T-helper 2 cell (primary cell): ENCODE measurements around the gene MAML2.

Experiments used
- DNase-seq, 5 experiments: peaks; one replicate each; pipeline versions ENCODE4 v3.0.0 to v3.0.0-alpha.2; 2012 to 2022

The MAML2 gene

DNA sequence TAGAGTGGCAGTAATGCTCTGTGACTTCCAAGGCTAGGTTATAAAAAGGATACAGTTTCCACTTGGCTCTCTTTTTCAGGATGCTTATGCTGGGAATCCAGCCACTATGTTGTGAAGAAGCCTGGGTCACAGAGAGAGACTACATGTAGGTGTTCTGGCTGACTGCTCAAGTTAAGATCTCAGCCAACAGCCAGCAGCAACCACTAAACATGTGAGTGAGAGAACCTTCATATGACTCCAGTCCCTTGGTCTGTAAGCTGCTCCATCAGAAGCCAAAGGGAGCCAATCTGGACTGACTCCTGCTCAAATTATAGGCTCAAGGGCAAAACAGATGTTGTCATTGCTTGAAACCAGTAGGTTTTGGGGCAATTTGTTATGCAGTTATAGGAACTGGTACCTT lies 162.7 kb downstream of the MAML2 start:
- DNase-seq = no peak

- DNase-seq = no peak
Measured at GRCh38 chr11:96179905-96180304, 163.1 kb downstream of the MAML2 start.

DNA sequence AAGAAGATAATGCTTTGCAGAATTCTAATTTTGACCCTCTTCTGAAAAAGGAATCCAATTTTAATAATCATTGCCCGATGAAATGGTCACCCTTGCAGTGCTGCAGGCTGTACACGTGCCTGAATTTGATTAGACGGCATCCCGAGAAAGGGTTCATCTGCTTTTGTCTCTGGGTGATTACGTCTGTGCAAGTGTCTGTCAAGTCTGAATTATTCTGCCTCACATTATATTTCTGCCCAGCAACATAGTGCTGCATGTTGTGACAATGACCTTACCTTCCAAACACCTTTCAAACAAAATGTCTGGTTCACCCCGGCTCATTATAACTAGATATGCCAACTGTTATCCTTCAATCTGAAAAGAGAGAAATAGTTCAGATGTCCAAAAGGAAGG lies 164.1 kb downstream of the MAML2 start:
- no peak for DNase-seq

- no peak for DNase-seq
Measured at GRCh38 chr11:96178049-96178886, 164.7 kb downstream of the MAML2 start.

DNA sequence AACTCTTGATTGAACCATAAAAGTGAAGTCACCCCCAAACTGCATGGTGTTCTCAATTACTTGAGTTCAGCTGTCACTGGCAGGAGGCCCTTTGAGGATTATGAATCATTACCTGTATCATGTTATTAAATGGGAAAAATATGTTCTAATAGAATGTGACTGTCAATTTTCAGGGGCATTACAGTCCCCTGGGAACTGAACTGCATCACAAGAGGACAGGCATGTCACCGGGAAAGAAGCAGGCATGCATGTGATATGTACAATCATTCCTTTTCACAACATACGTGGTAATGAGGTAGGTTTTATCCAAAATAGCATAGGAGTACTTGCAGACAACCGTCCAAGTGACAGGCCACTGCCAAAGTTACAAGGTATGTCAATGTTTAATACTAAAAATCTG lies 165.8 kb downstream of the MAML2 start:
- DNase-seq = no peak

GRCh38 chr11:96173906-96174305 lies 169.1 kb downstream of the MAML2 start:
- no peak for DNase-seq

GRCh38 chr11:96173422-96173821 lies 169.6 kb downstream of the MAML2 start:
- no peak for DNase-seq

DNA sequence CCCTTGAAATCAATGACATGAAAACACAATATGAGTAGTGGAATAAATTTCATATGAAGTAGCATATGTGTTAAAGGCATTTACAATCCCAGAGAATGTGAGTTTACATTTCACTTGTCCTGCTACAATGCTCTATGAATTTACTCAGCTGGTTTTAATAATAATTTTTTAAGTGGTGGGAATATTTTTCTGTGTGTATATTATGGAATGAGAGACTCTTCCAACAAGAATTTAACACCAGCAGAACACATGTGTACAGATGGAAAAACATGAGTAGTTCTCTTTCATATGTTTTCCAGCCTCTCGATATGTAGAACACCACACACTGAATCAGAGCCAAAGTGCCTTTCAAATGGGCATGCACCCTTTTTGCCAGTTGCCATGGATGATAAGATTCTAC lies 170.4 kb downstream of the MAML2 start:
- DNase-seq = no peak

- DNase-seq = no peak
Measured at GRCh38 chr11:96169250-96169649, 173.7 kb downstream of the MAML2 start.

GRCh38 chr11:96168623-96169022 lies 174.4 kb downstream of the MAML2 start:
- peak in 1 of 5 experiments; percentile 76 for DNase-seq

DNA sequence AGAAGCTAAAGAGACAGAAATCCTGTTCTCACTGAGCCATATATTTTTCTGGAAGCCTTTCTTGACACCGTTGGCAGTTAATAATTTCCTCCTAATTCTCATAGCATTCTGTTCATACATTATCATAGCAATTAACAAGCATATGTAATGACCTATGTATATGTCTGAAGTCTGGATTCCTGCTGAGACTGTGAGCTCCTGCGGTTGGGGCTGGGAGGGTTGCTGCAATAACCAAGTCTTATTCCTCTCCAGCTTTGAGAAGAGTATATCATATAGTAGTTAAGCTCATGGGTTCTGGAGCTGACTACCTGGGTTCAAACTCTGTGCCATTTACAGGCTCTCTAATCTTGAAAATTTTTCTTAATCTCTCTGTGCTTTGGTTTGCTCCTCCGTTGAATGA lies 175.2 kb downstream of the MAML2 start:
- no peak for DNase-seq

GRCh38 chr11:96167203-96167758 lies 175.7 kb downstream of the MAML2 start:
- no peak for DNase-seq

DNA sequence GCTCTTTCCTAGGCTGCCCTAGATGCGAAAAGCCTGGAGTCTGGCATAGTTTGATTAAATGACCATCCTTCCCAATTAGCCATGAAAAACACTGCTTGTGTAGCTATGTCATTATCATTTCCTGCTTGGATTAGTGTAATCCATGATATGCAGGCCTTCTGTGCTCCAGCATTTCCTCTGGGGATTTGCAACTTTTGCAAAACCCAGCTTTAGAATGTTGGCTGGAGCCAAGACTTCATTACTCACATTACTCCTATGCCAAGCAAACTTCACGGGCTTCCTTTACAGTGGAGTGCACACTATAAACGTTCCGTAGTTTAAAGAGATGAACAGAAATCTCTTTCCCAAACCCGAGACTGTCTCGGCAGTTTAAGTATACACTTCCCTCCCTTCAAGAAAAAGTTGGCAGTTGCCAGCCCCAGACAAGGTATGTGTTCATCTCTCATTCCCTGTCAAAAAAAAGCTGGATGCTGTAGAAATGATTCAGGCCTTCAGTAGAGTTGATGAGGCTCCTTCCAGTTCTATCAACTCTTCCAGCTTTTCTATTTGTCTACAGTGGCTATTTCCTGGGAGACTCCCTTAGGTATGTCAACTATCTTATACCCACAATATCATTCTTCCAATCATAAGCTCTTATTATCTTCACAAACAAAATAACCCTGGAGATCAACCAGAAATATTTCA lies 180.0 kb downstream of the MAML2 start:
- DNase-seq = no peak

DNA sequence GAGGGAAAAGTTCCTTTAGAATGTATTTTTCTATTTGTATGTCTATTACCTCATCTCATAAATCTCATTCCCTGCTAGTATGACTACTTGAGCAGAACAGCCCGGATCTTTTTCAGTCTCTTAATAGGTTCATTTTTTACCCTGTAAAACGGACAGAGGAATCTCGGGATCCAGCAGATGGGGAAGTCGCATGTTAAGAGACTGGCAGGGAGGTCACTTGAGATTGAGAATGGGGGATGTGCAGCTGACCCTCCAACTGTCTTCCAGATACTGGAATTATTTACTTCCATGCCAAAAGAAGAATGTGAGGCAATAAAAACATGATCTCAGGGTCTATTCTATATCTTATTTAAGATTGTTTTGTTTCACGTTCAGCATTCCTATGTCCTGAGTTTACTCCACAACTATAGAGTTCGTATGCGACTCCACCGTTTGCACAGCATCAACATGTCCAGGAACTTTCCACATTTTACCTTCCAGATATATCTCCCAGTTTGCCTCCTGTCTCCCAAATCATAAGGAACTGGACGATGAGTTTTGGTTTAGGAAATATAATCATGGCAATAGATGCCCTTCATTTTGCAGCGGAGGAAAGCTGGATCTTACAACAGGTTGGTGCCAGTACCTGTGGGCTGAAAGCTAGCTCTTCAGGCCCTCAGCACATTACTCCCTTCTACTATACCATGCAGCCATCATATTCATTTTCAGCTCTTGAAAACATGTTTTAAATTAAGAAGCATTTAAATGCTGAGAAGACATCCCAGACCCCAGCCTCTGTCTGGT lies 181.5 kb downstream of the MAML2 start:
- DNase-seq = no peak

GRCh38 chr11:96160732-96161306 lies 182.2 kb downstream of the MAML2 start:
- DNase-seq = no peak

GRCh38 chr11:96159968-96160367 lies 183.0 kb downstream of the MAML2 start:
- DNase-seq = no peak

GRCh38 chr11:96158126-96158525 lies 184.9 kb downstream of the MAML2 start:
- no peak for DNase-seq

- DNase-seq = no peak
Measured at GRCh38 chr11:96157517-96157873, 185.5 kb downstream of the MAML2 start.

DNA sequence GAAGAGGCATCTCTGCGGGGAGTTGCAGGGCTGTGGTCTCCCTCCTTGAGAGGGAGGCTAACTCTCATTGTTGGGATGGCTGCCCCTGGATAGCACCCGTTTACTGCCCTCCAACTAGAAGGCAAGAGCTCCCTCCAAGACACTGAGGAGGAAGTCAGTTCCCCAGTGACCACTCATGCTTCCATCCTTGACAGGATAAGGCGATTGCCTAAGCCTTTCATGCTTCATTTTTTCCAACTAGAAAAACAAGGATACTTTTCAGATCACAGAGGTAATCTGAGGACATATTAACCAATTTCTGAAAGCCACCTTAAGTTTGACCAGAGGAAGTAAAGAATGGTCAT lies 186.6 kb downstream of the MAML2 start:
- DNase-seq = no peak

DNA sequence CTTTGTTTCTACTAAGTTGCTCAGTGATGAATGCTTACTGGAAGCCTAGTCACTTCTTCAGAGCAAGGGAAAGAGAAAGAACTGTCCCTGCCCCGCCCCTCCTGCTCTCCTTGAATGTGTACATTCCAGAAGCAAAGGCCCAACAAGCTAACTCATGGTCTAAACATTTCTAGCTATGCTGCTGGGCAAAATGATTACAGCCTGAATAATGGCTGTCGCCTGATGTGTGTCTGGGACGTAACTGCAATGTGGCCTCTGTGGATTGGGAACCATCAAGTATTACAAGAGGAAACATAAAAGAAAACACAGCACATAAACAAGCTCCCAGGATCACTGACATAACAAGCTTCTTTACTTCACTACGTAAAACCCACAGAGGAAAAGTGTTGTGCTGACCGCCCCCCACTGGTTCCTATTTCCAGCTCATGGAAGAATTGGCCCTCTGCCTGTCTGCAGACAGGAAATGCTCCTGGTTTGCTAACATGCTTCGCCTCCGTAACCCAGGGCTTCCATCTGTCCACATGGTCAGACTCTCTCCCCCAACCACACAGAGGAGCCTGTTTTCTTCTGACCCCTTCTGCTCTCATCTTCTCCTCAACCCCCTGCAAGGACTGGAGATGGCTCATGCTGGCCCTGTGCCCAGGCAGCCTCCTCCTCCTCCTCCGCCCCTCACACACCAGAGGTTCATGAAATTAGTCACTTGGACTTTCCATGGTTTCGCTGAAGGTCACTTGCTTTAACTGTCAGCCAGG lies 187.2 kb downstream of the MAML2 start:
- DNase-seq = peak in 2 of 5 experiments; percentile 44 to 68

DNA sequence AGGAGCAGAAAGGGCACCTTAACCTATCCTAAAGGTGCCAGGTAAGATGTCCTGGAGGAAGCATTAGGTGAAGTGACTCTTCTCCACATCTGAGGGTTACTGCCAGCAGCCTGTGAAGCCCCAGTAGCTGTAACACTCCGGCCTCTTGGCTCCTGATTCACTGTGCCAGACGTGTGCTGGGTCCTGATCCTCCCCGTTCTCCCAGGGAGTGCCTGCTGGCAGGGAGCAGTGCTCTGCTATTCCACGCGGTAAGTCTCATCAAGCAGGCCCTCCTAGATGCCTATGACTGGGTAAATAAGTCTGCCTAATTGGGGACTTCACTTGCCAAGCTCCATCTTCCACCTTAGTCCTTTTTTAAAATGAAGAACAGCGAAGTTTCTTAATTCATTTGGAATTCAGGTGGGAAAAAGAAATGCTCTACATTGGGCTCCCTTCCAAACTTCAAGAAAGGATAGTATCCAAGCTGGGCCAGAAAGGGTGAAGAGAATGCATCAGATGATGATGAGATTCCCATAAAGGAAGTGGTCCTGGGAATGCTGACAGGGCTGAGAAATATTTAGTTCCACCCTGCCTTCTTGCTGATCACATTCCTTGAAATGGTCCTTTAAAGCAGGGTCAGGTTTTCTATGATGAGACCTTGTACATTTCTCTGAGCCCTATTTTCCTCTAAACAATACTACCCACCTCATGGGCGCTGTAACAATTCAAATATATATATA lies 188.0 kb downstream of the MAML2 start:
- no peak for DNase-seq

DNA sequence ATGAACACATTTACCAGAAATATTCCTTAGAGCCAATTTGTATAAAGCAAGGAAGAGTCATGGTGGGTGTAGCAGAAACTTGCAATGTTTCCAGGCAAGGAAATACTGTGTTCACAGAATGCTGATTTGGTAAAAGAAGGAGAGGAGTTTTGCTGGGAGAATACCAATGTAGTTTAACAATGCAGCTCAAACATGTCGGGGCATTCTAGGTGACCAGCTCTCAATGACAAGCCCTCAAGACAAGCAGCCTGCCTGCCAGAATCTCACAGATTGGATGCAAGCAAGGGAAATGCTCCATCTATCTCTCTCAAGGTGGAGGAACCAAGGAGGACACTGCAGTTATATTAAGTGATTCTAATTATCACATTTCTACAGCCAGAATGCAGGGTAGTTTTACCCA lies 190.4 kb downstream of the MAML2 start:
- DNase-seq = no peak
